Lower leg skin (tissue), 4 donors: ENCODE results near the gene BCL7A. TPM values are rescaled to one million over a fixed set of nuclear protein-coding genes. Genes with fewer than 3 reads are reported as not detected.

ENCODE experiments used
- DNase-seq, 2 donors: peaks; one replicate each; pipeline ENCODE4 v3.0.0-alpha.2; 2019; ENCODE audit warnings: low spot score in 2 of 2
- H3K4me3 ChIP-seq: fragments of 200-600 bp; sonication (generic); 2 replicates; pipeline ENCODE4 v1.5.1; 2017; ENCODE audit warnings: mild to moderate bottlenecking, low read depth; ENCODE audit not compliant: poor library complexity, severe bottlenecking
- POLR2A ChIP-seq, 2 donors: fragments of 450-650 bp; IDR thresholded peaks; one replicate each; pipeline ENCODE4 v1.6.1; 2016 to 2017; ENCODE audit warnings: antibody characterized with exemption in 2 of 2, mild to moderate bottlenecking in 1 of 2, moderate library complexity in 1 of 2
- WGBS, 2 donors: methylation state at CpG; one replicate each; pipeline ENCODE4 v1.1.5; 2018; 5-methylcytosine and 5-hydroxymethylcytosine counted together
- intact Hi-C: fragments of 100-400 bp; cut with DNase I; formaldehyde crosslinking; loops from one replicate; pipeline ENCODE4 v1.15.0; 2023; ENCODE audit warnings: low total_unique reads
- total RNA-seq, 4 donors: library from RNA; depleted of rRNA; stranded (reverse); fragments of >200 nt; gene quantifications; one replicate each; pipeline ENCODE4 v1.1.0, GENCODE V29; 2016
- TF ChIP-seq, protein P1 (sequence below), 3 donors: fragments of 450-650 bp; IDR thresholded peaks; one replicate each; pipeline ENCODE4 v1.5.1; 2016; ENCODE audit warnings: antibody characterized with exemption in 3 of 3, mild to moderate bottlenecking in 3 of 3, moderate library complexity in 2 of 3

Gene BCL7A
- total RNA-seq, 4 donors from 2014 or later, result 17.8 to 22.3 (median 18.9) TPM

DNA sequence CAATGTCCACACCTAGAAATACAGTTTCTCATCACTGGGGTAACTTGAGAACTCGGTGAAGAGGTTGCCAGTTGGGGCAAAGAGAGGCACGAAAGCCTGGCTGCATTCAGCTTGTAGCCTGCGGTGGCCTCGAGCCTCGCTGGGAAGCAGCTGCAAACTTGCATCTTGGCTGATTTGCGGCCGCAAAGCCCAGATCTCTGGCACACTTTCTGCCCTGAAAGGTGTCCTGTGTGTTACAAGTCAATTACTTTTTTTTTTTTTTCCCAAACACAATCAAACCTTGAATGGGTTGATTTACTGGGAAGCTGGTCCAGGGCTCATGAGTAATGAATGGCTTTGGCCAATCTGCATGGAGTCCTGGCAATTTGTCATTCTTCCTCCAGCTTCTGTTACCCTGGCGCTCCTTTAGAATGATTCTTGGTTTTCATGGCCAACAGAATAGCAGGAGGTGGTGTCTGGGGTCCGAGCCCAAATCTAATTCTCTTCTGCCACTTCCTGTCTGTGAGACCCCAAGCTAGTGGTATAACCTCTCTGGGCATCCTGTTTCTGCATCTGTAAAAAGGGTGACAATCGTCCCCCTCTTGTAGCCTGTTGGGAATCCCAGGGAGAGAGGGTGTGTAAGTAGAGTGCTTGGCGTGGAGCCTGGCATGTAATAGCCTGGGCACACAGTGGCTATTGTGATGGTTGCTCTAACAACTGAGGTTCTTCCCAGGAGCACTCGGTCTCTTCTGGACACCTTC is 6.7 kb downstream of the BCL7A start:
- intact Hi-C loops, result no loop called here
- DNase-seq, result no peak
- TF ChIP-seq POLR2A (IDR thresholded peaks at IDR 0.05), result no peak
- TF ChIP-seq, protein P1, sequence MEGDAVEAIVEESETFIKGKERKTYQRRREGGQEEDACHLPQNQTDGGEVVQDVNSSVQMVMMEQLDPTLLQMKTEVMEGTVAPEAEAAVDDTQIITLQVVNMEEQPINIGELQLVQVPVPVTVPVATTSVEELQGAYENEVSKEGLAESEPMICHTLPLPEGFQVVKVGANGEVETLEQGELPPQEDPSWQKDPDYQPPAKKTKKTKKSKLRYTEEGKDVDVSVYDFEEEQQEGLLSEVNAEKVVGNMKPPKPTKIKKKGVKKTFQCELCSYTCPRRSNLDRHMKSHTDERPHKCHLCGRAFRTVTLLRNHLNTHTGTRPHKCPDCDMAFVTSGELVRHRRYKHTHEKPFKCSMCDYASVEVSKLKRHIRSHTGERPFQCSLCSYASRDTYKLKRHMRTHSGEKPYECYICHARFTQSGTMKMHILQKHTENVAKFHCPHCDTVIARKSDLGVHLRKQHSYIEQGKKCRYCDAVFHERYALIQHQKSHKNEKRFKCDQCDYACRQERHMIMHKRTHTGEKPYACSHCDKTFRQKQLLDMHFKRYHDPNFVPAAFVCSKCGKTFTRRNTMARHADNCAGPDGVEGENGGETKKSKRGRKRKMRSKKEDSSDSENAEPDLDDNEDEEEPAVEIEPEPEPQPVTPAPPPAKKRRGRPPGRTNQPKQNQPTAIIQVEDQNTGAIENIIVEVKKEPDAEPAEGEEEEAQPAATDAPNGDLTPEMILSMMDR (IDR thresholded peaks at IDR 0.05), result no peak
- no peak overlapping the region for H3K4me3 ChIP-seq
- 44 to 48% methylated on average over 12 of the region's 12 CpGs for whole genome bisulfite sequencing, 2 donors

DNA sequence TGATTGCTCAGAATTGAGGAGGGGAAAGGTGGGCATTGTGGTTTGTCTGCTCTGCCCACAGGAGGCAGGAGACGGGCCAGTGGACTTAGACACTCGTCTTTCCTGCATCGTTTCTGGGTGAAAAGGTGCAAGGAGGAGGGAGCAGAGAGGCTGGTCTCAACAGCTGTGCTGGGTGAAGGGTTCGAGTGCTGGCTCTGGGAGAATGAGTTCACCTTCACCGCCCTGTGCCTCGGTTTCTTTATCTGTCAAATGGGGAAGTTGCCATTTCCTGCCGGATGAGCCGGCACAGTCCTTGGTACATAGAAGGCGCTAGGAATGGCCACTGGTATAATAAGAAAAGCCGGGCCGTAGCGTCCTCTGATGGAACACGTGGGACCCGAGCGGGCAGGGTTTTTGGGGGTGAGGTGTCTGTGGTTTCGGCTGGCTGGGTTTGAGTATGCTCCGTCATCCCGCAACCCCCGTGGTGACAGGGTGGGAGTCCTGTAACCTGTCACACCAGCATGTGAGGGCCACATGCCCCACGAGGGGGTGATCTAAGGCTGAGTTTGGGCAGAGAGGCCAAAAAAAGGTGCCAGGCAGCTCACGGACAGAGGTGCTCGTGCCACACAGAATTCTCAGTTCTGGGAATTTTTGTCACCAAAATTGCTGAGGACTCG is 7.3 kb downstream of the BCL7A start:
- no peak overlapping the region for H3K4me3 ChIP-seq
- WGBS, 2 donors, result 85% methylated on average over 22 to 23 of the region's 23 CpGs
- TF ChIP-seq POLR2A (IDR thresholded peaks at IDR 0.05), result no peak
- TF ChIP-seq, protein P1 (IDR thresholded peaks at IDR 0.05), result no peak
- intact Hi-C loops, result no loop called here
- no peak for DNase-seq

DNA sequence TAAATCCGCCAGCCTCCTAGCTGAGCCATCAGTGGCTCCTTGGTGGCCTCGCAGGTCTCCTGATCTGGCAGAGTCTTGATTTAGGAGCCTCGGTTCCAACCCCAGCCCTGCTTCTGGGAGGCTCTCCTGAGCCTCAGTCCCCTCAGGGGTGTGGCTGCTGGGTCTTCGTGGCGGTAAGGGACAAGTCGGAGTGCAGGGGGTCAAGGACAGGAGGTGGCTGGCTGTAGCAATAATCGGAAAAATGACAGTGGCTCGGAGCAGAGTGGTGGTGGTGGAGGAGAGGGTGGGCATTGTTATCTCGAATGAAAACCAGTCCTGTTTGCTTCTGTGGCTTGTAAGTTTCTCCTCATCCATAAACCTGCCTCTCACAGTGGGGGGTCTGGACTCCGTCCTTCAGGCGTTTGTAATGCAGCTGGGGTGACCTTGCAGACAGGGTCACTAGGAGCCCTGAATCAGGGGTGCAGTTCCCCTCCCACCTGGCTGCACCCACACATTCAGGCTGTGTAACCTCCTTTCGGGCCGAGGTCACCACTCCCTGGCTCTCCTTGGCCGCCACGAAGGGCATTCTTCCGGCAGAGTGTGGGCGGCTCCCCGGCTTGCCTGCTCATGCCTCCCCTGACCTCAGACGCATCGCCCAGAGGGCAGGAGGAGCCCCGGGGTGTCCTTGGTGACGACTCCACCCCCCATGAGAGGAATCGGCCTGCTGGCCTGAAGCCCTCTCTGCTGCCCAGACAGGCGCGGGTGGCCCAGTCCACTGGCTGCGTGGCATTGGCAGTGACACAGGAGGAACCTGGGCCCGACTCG is 8.1 kb downstream of the BCL7A start:
- TF ChIP-seq POLR2A (IDR thresholded peaks at IDR 0.05), result no peak
- TF ChIP-seq, protein P1 (IDR thresholded peaks at IDR 0.05), result no peak
- intact Hi-C loops, result no loop called here
- no peak for DNase-seq
- WGBS, 2 donors, result 53 to 67% methylated on average over 21 to 28 of the region's 28 CpGs
- H3K4me3 ChIP-seq, result no peak overlapping the region

DNA sequence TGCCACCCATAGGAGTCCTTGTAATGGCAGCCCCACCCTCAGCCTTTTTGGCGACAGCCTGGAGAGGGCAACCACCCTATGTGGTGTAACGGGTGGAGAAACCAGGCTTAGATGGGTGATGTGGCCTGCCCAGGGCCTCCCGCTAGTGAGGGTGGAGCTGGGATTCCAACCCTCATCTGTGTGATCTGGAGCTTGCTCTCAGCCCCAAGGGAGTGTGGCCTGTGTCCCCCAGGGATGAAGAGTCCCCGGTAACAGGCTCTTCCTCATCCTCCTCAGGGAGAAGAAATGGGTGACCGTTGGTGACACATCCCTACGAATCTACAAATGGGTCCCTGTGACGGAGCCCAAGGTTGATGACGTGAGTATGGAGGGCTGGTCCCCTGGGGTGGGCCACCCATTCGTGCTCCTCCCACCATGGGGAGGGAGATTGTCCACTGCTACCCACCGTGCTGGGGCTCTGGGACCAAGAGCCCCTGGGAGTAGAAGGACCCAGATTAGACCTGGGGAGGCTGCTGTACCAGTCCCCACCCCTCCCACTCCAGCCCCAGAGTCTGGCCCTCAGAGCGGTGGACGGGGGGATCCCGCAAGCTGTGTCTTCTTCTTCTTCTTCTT is 8.8 kb downstream of the BCL7A start:
- H3K4me3 ChIP-seq, result no peak overlapping the region
- intact Hi-C loops, result no loop called here
- WGBS, 2 donors, result 86 to 89% methylated on average over 13 of the region's 13 CpGs
- no peak for DNase-seq
- no peak for TF ChIP-seq POLR2A (IDR thresholded peaks at IDR 0.05)
- TF ChIP-seq, protein P1 (IDR thresholded peaks at IDR 0.05), result no peak

DNA sequence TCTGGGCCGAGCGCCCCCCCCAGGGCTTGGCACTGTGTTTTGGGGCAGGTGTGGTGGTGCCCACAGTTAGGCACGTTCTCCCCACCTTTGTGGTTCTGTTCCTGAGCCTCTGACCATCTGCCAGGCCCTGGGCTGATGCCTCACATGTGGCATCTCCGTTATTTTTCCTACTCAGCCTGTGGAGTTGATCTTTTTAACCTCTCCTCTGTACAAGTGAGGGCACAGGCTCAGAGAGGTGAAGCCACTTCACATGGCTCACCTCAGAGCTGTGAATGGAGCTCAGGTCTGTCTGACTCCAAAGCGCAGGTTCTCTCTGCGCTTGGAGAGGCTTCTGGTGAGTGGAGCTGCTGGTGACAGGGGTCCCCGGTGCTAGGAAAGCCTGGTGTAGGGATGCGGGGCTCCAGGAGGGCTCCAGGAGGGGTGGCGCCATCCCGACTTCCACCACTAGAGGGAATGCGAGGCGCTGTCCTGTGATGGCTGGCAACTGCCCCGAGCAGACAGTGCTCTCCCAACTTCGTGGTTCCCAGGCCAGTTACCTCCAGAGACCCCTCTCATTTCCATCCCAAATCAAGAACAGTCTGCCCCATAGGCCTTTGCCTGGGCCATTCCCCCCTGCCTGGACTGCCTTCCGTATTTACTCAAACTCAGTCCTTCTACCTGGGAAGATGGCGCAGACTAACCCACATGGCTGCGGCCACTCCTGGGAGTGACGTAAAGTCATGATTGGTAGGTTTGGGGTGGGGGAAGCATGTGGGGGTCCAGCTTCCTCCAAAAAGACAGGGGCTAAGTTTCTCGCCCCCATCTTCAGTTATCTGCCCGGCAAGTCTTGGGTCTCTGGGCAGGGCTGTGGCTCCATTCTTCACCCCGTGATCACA is 9.9 kb downstream of the BCL7A start:
- no peak for DNase-seq
- H3K4me3 ChIP-seq, result no peak overlapping the region
- 68% methylated on average over 21 of the region's 21 CpGs for WGBS, 2 donors
- TF ChIP-seq, protein P1 (IDR thresholded peaks at IDR 0.05), result peak in 1 of 3 donors; percentile 8
- no peak for TF ChIP-seq POLR2A (IDR thresholded peaks at IDR 0.05)
- intact Hi-C loops, result no loop called here
